Panc1 (cell line): ENCODE data around the gene PDCD1. TPM values are rescaled to one million over a fixed set of nuclear protein-coding genes. Genes with fewer than 3 reads are reported as not detected.

Experiments
- ATAC-seq: fragments of 200-7000 bp; cut with Tn5 transposase; 2 replicates; pipeline ENCODE4 v1.9.1; 2020; ENCODE audit warnings: mild to moderate bottlenecking, moderate library complexity
- BruUV-seq: library from RNA; stranded (reverse); fragments of 400-500 nt; replicated peaks from 2 replicates; lab custom pipeline; 2021; lab: Mats Ljungman, UMichigan
- CTCF ChIA-PET: fragments of 300-600 bp; sonication (Branson Sonifier 250); formaldehyde crosslinking; loops from one replicate; lab custom pipeline; 2022; ENCODE audit warnings: antibody characterized with exemption; lab: Charles Lee
- POLR2A ChIA-PET: fragments of 300-600 bp; sonication (Branson Sonifier 250); formaldehyde crosslinking; loops from one replicate; lab custom pipeline; 2022; ENCODE audit warnings: antibody characterized with exemption; lab: Charles Lee
- DNase-seq: peaks from one replicate; pipeline ENCODE4 v3.0.0-alpha.2; 2010; ENCODE audit warnings: low read depth, low spot score
- H3K27ac ChIP-seq: 2 replicates; pipeline ENCODE4 v1.5.1; 2011; ENCODE audit warnings: mild to moderate bottlenecking, low read length, inconsistent platforms
- H3K27me3 ChIP-seq: fragments of 200-500 bp; sonication (Bioruptor generic); 2 replicates; pipeline ENCODE4 v1.6.0; 2014; ENCODE audit warnings: low read length, inconsistent platforms; ENCODE audit not compliant: control insufficient read depth, insufficient read depth
- H3K36me3 ChIP-seq: fragments of 200-500 bp; sonication (Bioruptor generic); 2 replicates; pipeline ENCODE4 v1.5.1; 2014; ENCODE audit warnings: inconsistent platforms, mild to moderate bottlenecking, low read length, moderate library complexity; ENCODE audit not compliant: control insufficient read depth, insufficient read depth
- H3K4me1 ChIP-seq: 2 replicates; pipeline ENCODE4 v1.5.1; 2011; ENCODE audit warnings: inconsistent platforms, mild to moderate bottlenecking, low read length, moderate library complexity; ENCODE audit not compliant: control insufficient read depth, insufficient read depth
- H3K4me3 ChIP-seq, 2 experiments: 2 replicates each; pipeline ENCODE4 v1.5.1; 2011 to 2012; ENCODE audit warnings: low read depth in 2 of 2, low read length in 2 of 2, mild to moderate bottlenecking in 2 of 2, inconsistent platforms in 1 of 2, moderate library complexity in 1 of 2
- H3K9me3 ChIP-seq: fragments of 200-500 bp; sonication (Bioruptor generic); 2 replicates; pipeline ENCODE4 v1.5.1; 2014; ENCODE audit warnings: low read depth, mild to moderate bottlenecking, inconsistent platforms, low read length, moderate library complexity; ENCODE audit not compliant: control insufficient read depth, insufficient read depth
- POLR2AphosphoS5 ChIP-seq: IDR thresholded peaks from 2 replicates; pipeline ENCODE4 v1.6.1; 2012; ENCODE audit warnings: mild to moderate bottlenecking, low read depth, low read length, moderate library complexity
- SIN3A ChIP-seq: IDR thresholded peaks from 2 replicates; pipeline ENCODE4 v1.6.1; 2012; ENCODE audit warnings: low read depth, mild to moderate bottlenecking, low read length, moderate library complexity, borderline replicate concordance; ENCODE audit not compliant: insufficient read depth
- TCF7L2 ChIP-seq: IDR thresholded peaks from 2 replicates; pipeline ENCODE4 v1.6.1; 2011; ENCODE audit warnings: mild to moderate bottlenecking, low read depth, low read length, inconsistent platforms
- in situ Hi-C: cut with HindIII; loops from 2 replicates; pipeline ENCODE4 v1.10.0; 2016; ENCODE audit warnings: low sequenced_read_pairs, low pct_unique_long_range_greater_than_20kb
- intact Hi-C: fragments of 100-400 bp; cut with micrococcal nuclease; formaldehyde crosslinking; loops from one replicate; pipeline ENCODE4 v1.10.0; 2022; ENCODE audit not compliant: unreplicated experiment
- total RNA-seq: library from RNA; stranded (reverse); gene quantifications from one replicate; pipeline ENCODE4 v1.2.1, GENCODE V29; 2021; ENCODE audit not compliant: unreplicated experiment
- TF ChIP-seq, protein P1 (sequence below), 2 experiments: IDR thresholded peaks; 2 replicates each; pipeline ENCODE4 v1.6.1; 2011 to 2012; ENCODE audit warnings: low read depth in 2 of 2, control low read depth in 1 of 2, low read length in 1 of 2, mild to moderate bottlenecking in 1 of 2, moderate library complexity in 1 of 2; ENCODE audit not compliant: insufficient read depth in 1 of 2
- TF ChIP-seq, protein P2 (sequence below): fragments of 450-650 bp; IDR thresholded peaks from 2 replicates; pipeline ENCODE4 v1.5.1; 2017; ENCODE audit warnings: mild to moderate bottlenecking

The PDCD1 gene
- total RNA-seq, 1 experiment from 2014 or later, result 0.15 TPM

GRCh38 chr2:241852981-241853631 is 5.6 kb downstream of the PDCD1 start:
- Histone ChIP-seq H3K27me3 (no peaks in the 10 kb centered on the region), H3K4me1 (no peaks in the 10 kb centered on the region), H3K27ac (no peak overlapping the region), H3K4me3 (no peak overlapping the region), H3K9me3 (no peaks in the 10 kb centered on the region), H3K36me3 (no peaks in the 10 kb centered on the region)
- DNase-seq, result no peak
- CTCF ChIA-PET, result interaction anchor here (0.6 kb wide), 1 partner anchor 68 kb away, joined by 3 read pairs; no protein-coding TSS in a partner anchor
- no peak for ATAC-seq
- TF ChIP-seq, protein P1, sequence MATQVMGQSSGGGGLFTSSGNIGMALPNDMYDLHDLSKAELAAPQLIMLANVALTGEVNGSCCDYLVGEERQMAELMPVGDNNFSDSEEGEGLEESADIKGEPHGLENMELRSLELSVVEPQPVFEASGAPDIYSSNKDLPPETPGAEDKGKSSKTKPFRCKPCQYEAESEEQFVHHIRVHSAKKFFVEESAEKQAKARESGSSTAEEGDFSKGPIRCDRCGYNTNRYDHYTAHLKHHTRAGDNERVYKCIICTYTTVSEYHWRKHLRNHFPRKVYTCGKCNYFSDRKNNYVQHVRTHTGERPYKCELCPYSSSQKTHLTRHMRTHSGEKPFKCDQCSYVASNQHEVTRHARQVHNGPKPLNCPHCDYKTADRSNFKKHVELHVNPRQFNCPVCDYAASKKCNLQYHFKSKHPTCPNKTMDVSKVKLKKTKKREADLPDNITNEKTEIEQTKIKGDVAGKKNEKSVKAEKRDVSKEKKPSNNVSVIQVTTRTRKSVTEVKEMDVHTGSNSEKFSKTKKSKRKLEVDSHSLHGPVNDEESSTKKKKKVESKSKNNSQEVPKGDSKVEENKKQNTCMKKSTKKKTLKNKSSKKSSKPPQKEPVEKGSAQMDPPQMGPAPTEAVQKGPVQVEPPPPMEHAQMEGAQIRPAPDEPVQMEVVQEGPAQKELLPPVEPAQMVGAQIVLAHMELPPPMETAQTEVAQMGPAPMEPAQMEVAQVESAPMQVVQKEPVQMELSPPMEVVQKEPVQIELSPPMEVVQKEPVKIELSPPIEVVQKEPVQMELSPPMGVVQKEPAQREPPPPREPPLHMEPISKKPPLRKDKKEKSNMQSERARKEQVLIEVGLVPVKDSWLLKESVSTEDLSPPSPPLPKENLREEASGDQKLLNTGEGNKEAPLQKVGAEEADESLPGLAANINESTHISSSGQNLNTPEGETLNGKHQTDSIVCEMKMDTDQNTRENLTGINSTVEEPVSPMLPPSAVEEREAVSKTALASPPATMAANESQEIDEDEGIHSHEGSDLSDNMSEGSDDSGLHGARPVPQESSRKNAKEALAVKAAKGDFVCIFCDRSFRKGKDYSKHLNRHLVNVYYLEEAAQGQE (IDR thresholded peaks at IDR 0.05; ENCODE audit: insufficient read depth in 1 of 2, low read depth in 2 of 2, low read length in 1 of 2), result no peak
- TF ChIP-seq, protein P2, sequence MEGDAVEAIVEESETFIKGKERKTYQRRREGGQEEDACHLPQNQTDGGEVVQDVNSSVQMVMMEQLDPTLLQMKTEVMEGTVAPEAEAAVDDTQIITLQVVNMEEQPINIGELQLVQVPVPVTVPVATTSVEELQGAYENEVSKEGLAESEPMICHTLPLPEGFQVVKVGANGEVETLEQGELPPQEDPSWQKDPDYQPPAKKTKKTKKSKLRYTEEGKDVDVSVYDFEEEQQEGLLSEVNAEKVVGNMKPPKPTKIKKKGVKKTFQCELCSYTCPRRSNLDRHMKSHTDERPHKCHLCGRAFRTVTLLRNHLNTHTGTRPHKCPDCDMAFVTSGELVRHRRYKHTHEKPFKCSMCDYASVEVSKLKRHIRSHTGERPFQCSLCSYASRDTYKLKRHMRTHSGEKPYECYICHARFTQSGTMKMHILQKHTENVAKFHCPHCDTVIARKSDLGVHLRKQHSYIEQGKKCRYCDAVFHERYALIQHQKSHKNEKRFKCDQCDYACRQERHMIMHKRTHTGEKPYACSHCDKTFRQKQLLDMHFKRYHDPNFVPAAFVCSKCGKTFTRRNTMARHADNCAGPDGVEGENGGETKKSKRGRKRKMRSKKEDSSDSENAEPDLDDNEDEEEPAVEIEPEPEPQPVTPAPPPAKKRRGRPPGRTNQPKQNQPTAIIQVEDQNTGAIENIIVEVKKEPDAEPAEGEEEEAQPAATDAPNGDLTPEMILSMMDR, result no peak
- TF ChIP-seq POLR2AphosphoS5 (no peak), SIN3A (no peak), TCF7L2 (no peak)
- in situ Hi-C loops (no loop called here), intact Hi-C loops (no loop called here)
- no TSS peak for BruUV-seq
- POLR2A ChIA-PET, result no interaction called here

DNA sequence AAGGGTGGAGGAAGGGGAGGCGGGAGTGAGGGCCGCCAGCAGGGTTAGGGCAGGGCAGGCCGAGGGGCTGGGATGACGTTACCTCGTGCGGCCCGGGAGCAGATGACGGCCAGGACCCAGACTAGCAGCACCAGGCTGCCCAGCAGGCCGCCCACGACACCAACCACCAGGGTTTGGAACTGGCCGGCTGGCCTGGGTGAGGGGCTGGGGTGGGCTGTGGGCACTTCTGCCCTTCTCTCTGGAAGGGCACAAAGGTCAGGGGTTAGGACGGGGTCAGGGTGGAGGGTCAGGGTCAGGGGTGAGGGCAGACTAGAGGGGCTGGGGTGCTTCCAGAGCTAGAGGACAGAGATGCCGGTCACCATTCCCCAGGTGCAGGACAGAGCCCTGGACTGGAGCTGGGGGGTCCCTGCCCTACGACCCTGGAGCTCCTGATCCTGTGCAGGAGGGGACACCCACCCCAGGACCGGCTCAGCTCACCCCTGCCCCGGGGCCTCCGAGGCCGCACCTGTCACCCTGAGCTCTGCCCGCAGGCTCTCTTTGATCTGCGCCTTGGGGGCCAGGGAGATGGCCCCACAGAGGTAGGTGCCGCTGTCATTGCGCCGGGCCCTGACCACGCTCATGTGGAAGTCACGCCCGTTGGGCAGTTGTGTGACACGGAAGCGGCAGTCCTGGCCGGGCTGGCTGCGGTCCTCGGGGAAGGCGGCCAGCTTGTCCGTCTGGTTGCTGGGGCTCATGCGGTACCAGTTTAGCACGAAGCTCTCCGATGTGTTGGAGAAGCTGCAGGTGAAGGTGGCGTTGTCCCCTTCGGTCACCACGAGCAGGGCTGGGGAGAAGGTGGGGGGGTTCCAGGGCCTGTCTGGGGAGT is 6.3 kb downstream of the PDCD1 start:
- no TSS peak for BruUV-seq
- no peaks in the 10 kb centered on the region for H3K4me1 ChIP-seq
- DNase-seq, result no peak
- no peak overlapping the region for H3K27ac ChIP-seq
- in situ Hi-C loops, result no loop called here
- H3K27me3 ChIP-seq, result no peaks in the 10 kb centered on the region
- no peaks in the 10 kb centered on the region for H3K9me3 ChIP-seq
- intact Hi-C loops, result no loop called here
- TF ChIP-seq, protein P1 (IDR thresholded peaks at IDR 0.05; ENCODE audit: insufficient read depth in 1 of 2, low read depth in 2 of 2, low read length in 1 of 2), result no peak
- TF ChIP-seq TCF7L2 (no peak), POLR2AphosphoS5 (no peak), SIN3A (no peak)
- TF ChIP-seq, protein P2, result no peak
- ChIA-PET POLR2A (no interaction called here), CTCF (interaction anchor here (0.6 kb wide), 1 partner anchor 67 kb away, joined by 3 read pairs; no protein-coding TSS in a partner anchor)
- ATAC-seq, result no peak
- H3K4me3 ChIP-seq, result no peak overlapping the region
- H3K36me3 ChIP-seq, result no peaks in the 10 kb centered on the region
